HCT116 (cell line): ENCODE data around the gene PLD1. TPM values are rescaled to one million over a fixed set of nuclear protein-coding genes. Genes with fewer than 3 reads are reported as not detected.

Experiments used
- ATAC-seq: fragments of 200-7000 bp; cut with Tn5 transposase; 2 replicates; pipeline ENCODE4 v1.9.1; 2020; ENCODE audit warnings: mild to moderate bottlenecking, moderate library complexity
- BruUV-seq: library from RNA; stranded (reverse); fragments of 400-500 nt; replicated peaks from 2 replicates; lab custom pipeline; 2021; lab: Mats Ljungman, UMichigan
- CTCF ChIA-PET: fragments of 300-600 bp; sonication (Branson Sonifier 250); formaldehyde crosslinking; loops from one replicate; lab custom pipeline; 2021; ENCODE audit warnings: antibody characterized with exemption; lab: Charles Lee
- POLR2A ChIA-PET: fragments of 300-600, 350-600 bp; sonication (Branson Sonifier 250); formaldehyde crosslinking; loops from one replicate; lab custom pipeline; 2021; ENCODE audit warnings: antibody characterized with exemption; lab: Charles Lee
- RAD21 ChIA-PET, 2 experiments: fragments of 300-600 bp; sonication (Branson Sonifier 250); formaldehyde crosslinking; loops; one replicate each; lab custom pipeline; 2023; ENCODE audit warnings: low total read pairs in 2 of 2; ENCODE audit not compliant: uncharacterized antibody in 2 of 2, unreplicated experiment in 2 of 2, low non-redundant PET in 1 of 2; lab: Charles Lee
- DNase-seq: peaks from one replicate; pipeline ENCODE4 v3.0.0-alpha.2; 2010; ENCODE audit warnings: low read depth, low spot score
- H2AFZ ChIP-seq: fragments of 200-600 bp; shearing (Covaris generic), sonication (generic); 2 replicates; pipeline ENCODE4 v1.6.1; 2017; ENCODE audit warnings: low read depth, mixed run types, mixed read lengths, antibody characterized with exemption, low read length; ENCODE audit not compliant: poor library complexity, severe bottlenecking
- H3K27ac ChIP-seq: 2 replicates; pipeline ENCODE4 v1.5.1; 2012; ENCODE audit warnings: low read depth, low read length
- H3K27me3 ChIP-seq: fragments of 200-600 bp; sonication (generic); 2 replicates; pipeline ENCODE4 v1.6.1; 2016; ENCODE audit warnings: mixed run types, low read length, mixed read lengths; ENCODE audit not compliant: insufficient read depth
- H3K36me3 ChIP-seq, 2 experiments: fragments of 200-500 bp in 1 of 2; fragments of 200-600 bp in 1 of 2; sonication (Bioruptor generic) in 1 of 2; sonication (generic) in 1 of 2; 2 replicates each; pipeline versions ENCODE4 v1.5.1 to v1.6.1; 2014 to 2016; ENCODE audit warnings: low read length in 2 of 2, inconsistent platforms in 1 of 2, mixed read lengths in 1 of 2, mixed run types in 1 of 2; ENCODE audit not compliant: insufficient read depth in 2 of 2, control insufficient read depth in 1 of 2
- H3K4me1 ChIP-seq, 2 experiments: fragments of 200-600 bp in 1 of 2; sonication (generic) in 1 of 2; 2 replicates each; pipeline versions ENCODE4 v1.5.1 to v1.6.1; 2012 to 2017; ENCODE audit warnings: low read length in 2 of 2, inconsistent platforms in 1 of 2, mild to moderate bottlenecking in 1 of 2, mixed read lengths in 1 of 2, mixed run types in 1 of 2, moderate library complexity in 1 of 2; ENCODE audit not compliant: insufficient read depth in 2 of 2, control insufficient read depth in 1 of 2
- H3K4me2 ChIP-seq: fragments of 200-600 bp; sonication (generic); 2 replicates; pipeline ENCODE4 v1.6.1; 2017; ENCODE audit warnings: mixed run types, low read length, mixed read lengths
- H3K4me3 ChIP-seq, 2 experiments: fragments of 200-600 bp in 1 of 2; sonication (generic) in 1 of 2; replicated peaks in 1 of 2; 2 replicates each; pipeline ENCODE4 v1.5.1; 2011 to 2016; ENCODE audit warnings: low read length in 2 of 2, control low read depth in 1 of 2, low read depth in 1 of 2, mild to moderate bottlenecking in 1 of 2, mixed read lengths in 1 of 2, mixed run types in 1 of 2
- H3K79me2 ChIP-seq: fragments of 200-600 bp; sonication (generic); 2 replicates; pipeline ENCODE4 v1.6.1; 2017; ENCODE audit warnings: mild to moderate bottlenecking, mixed run types, low read length, moderate library complexity, mixed read lengths; ENCODE audit not compliant: insufficient read depth
- H3K9ac ChIP-seq: fragments of 200-600 bp; sonication (generic); 2 replicates; pipeline ENCODE4 v1.6.1; 2016; ENCODE audit warnings: low read length, mixed read lengths
- H3K9me2 ChIP-seq: fragments of 200-600 bp; sonication (generic), shearing (Covaris generic); 2 replicates; pipeline ENCODE4 v1.6.1; 2017; ENCODE audit warnings: mixed run types, mild to moderate bottlenecking, moderate library complexity; ENCODE audit not compliant: insufficient read depth
- H3K9me3 ChIP-seq, 2 experiments: fragments of 200-500 bp in 1 of 2; fragments of 200-600 bp in 1 of 2; sonication (Bioruptor generic) in 1 of 2; sonication (generic) in 1 of 2; 2 replicates each; pipeline ENCODE4 v1.6.1; 2014 to 2017; ENCODE audit warnings: low read length in 2 of 2, mixed read lengths in 2 of 2, inconsistent platforms in 1 of 2, low read depth in 1 of 2, mild to moderate bottlenecking in 1 of 2, mixed run types in 1 of 2, moderate library complexity in 1 of 2; ENCODE audit not compliant: control insufficient read depth in 1 of 2, insufficient read depth in 1 of 2
- H4K20me1 ChIP-seq: fragments of 200-600 bp; sonication (generic), shearing (Covaris generic); 2 replicates; pipeline ENCODE4 v1.6.1; 2017; ENCODE audit warnings: mixed run types, mild to moderate bottlenecking, moderate library complexity; ENCODE audit not compliant: insufficient read depth
- ATF3 ChIP-seq: IDR thresholded peaks from 2 replicates; pipeline ENCODE4 v1.6.1; 2012
- CBX3 ChIP-seq: IDR thresholded peaks from 2 replicates; pipeline ENCODE4 v1.6.1; 2012; ENCODE audit warnings: low read depth
- EZH2phosphoT487 ChIP-seq: fragments of 200-600 bp; IDR thresholded peaks from 2 replicates; pipeline ENCODE4 v1.6.1; 2018; ENCODE audit warnings: antibody characterized with exemption, borderline replicate concordance
- FOSL1 ChIP-seq: IDR thresholded peaks from 2 replicates; pipeline ENCODE4 v1.6.1; 2012; ENCODE audit warnings: low read depth
- MAX ChIP-seq: IDR thresholded peaks from 2 replicates; pipeline ENCODE4 v1.6.1; 2012
- RAD21 ChIP-seq: IDR thresholded peaks from 2 replicates; pipeline ENCODE4 v1.6.1; 2012; ENCODE audit warnings: low read depth, mild to moderate bottlenecking
- YY1 ChIP-seq: IDR thresholded peaks from 2 replicates; pipeline ENCODE4 v1.6.1; 2011; ENCODE audit warnings: low read length, low read depth, moderate library complexity, mild to moderate bottlenecking; ENCODE audit not compliant: insufficient replicate concordance; ENCODE audit errors: extremely low read depth
- ZBTB33 ChIP-seq: IDR thresholded peaks from 2 replicates; pipeline ENCODE4 v1.6.1; 2011; ENCODE audit warnings: mild to moderate bottlenecking, low read length, moderate library complexity; ENCODE audit not compliant: insufficient replicate concordance; ENCODE audit errors: extremely low read depth
- ZNF274 ChIP-seq: fragments of 200-500 bp; sonication (Bioruptor generic); IDR thresholded peaks from 2 replicates; pipeline ENCODE4 v1.6.1; 2014; ENCODE audit warnings: mild to moderate bottlenecking, low read depth, low read length, inconsistent platforms
- intact Hi-C: fragments of 100-400 bp; cut with micrococcal nuclease; formaldehyde crosslinking; loops from 2 replicates; pipeline ENCODE4 v1.10.0; 2022
- total RNA-seq: library from RNA; stranded (reverse); gene quantifications from one replicate; pipeline ENCODE4 v1.2.1, GENCODE V29; 2021; ENCODE audit not compliant: unreplicated experiment

PLD1 gene
- total RNA-seq, 1 experiment from 2014 or later, result 8.4 TPM

GRCh38 chr3:171850320-171850959 is 40.2 kb upstream of the PLD1 start:
- TF ChIP-seq ZNF274 (no peak), FOSL1 (no peak), ATF3 (no peak), YY1 (no peak), EZH2phosphoT487 (no peak), RAD21 (no peak), CBX3 (no peak), ZBTB33 (no peak), MAX (no peak)
- ChIA-PET CTCF (no interaction called here), POLR2A (no interaction called here), RAD21 (no interaction called here)
- DNase-seq (no peak), ATAC-seq (no peak)
- intact Hi-C loops, result no loop called here
- Histone ChIP-seq H3K27me3 (no peaks in the 10 kb centered on the region), H3K4me1 (peaks cover 0 to 6% of the 10 kb centered on the region in 2 experiments; a peak in 1 of 4 replicates), H2AFZ (no peak overlapping the region), H3K4me2 (no peak overlapping the region), H3K4me3 (no peak overlapping the region), H3K9me3 (peaks cover 7 to 13% of the 10 kb centered on the region in 2 experiments; a peak in 2 of 4 replicates), H3K36me3 (no peaks in the 10 kb centered on the region), H3K27ac (no peak overlapping the region), H3K9me2 (no peaks in the 10 kb centered on the region), H4K20me1 (no peaks in the 10 kb centered on the region), H3K9ac (no peak overlapping the region), H3K79me2 (no peaks in the 10 kb centered on the region)
- BruUV-seq, result no TSS peak
